Coronary artery (tissue), 2 donors: ENCODE measurements around the gene CRYBA4.

Source experiments
- DNase-seq: peaks from one replicate; pipeline ENCODE4 v3.0.0-alpha.2; 2017; ENCODE audit warnings: low spot score
- H3K27ac ChIP-seq, 2 donors: fragments of 200-600 bp; sonication (generic); one replicate each; pipeline ENCODE4 v1.5.1; 2016 to 2019
- H3K4me3 ChIP-seq: fragments of 200-600 bp; sonication (generic); 2 replicates; pipeline ENCODE4 v1.5.1; 2016; ENCODE audit warnings: mild to moderate bottlenecking, moderate library complexity
- TF ChIP-seq, protein P1 (sequence below): fragments of 200-600 bp; sonication (generic); IDR thresholded peaks from one replicate; pipeline ENCODE4 v1.5.1; 2019; ENCODE audit warnings: antibody characterized with exemption

The CRYBA4 gene

GRCh38 chr22:26623984-26624383, 2.2 kb downstream of the CRYBA4 start:
- H3K27ac ChIP-seq: no peak overlapping the region
- no peak for DNase-seq
- TF ChIP-seq, protein P1, sequence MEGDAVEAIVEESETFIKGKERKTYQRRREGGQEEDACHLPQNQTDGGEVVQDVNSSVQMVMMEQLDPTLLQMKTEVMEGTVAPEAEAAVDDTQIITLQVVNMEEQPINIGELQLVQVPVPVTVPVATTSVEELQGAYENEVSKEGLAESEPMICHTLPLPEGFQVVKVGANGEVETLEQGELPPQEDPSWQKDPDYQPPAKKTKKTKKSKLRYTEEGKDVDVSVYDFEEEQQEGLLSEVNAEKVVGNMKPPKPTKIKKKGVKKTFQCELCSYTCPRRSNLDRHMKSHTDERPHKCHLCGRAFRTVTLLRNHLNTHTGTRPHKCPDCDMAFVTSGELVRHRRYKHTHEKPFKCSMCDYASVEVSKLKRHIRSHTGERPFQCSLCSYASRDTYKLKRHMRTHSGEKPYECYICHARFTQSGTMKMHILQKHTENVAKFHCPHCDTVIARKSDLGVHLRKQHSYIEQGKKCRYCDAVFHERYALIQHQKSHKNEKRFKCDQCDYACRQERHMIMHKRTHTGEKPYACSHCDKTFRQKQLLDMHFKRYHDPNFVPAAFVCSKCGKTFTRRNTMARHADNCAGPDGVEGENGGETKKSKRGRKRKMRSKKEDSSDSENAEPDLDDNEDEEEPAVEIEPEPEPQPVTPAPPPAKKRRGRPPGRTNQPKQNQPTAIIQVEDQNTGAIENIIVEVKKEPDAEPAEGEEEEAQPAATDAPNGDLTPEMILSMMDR: no peak
- no peak overlapping the region for H3K4me3 ChIP-seq

- TF ChIP-seq, protein P1: no peak
- Histone ChIP-seq H3K27ac (no peak overlapping the region), H3K4me3 (no peak overlapping the region)
- DNase-seq: no peak
These were observed 3.0 kb downstream of the CRYBA4 start for GRCh38 chr22:26624803-26625202.

- DNase-seq: no peak
These were observed 8.4 kb downstream of the CRYBA4 start for GRCh38 chr22:26629988-26630761.

GRCh38 chr22:26631282-26631681, 9.5 kb downstream of the CRYBA4 start:
- no peak overlapping the region for H3K27ac ChIP-seq
- TF ChIP-seq, protein P1: no peak

More at GRCh38 chr22:26629988-26630761, 8.4 kb downstream of the CRYBA4 start:
- no peak overlapping the region for H3K4me3 ChIP-seq
- no peak overlapping the region for H3K27ac ChIP-seq
- TF ChIP-seq, protein P1: no peak

GRCh38 chr22:26632422-26633155, 10.8 kb downstream of the CRYBA4 start:
- no peak overlapping the region for H3K4me3 ChIP-seq
- TF ChIP-seq, protein P1: no peak
- DNase-seq: no peak
- peak overlapping the region in 1 of 2 donors; percentile 17 for H3K27ac ChIP-seq

More at GRCh38 chr22:26631282-26631681, 9.5 kb downstream of the CRYBA4 start:
- no peak for DNase-seq
- H3K4me3 ChIP-seq: no peak overlapping the region

DNA sequence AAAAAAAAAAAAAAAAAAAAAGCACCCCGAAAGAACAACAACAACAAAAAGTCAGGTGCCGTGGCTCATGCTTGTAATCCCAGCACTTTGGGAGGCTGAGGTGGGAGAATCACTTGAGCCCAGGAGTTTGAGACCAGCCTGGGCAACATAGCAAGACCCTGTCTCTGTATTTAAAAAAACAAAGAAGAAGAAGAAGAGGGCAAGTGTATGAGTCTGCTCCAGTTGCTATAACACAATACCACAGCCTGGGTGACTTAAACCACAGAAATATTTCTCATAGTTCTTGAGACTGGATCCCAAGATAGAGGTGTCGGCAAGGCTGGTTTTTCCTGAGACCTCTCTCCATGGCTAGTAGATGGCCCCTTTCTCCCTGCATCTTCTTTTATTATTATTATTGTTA, 12.4 kb downstream of the CRYBA4 start:
- no peak for DNase-seq
- H3K27ac ChIP-seq: no peak overlapping the region
- no peak overlapping the region for H3K4me3 ChIP-seq
- TF ChIP-seq, protein P1: no peak

DNA sequence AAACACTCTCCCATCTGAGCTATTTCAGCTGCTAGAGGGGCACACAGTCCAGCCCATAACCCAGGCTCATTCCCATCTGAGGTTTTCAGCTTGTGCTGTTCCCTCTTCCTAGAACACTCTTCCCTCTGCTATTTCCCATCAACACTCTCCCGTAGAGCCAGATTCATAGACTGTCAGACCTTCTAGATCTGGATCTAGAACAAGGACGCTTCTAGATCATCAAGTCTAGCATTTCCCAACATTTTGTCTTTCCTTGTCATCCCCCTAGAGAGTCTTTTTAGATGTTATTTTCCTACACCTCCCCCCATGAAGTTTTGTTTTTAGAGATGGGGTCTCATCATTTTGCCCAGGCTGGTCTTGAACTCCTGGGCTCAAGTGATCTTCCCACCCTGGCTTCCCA, 13.4 kb downstream of the CRYBA4 start:
- TF ChIP-seq, protein P1: no peak
- DNase-seq: no peak
- Histone ChIP-seq H3K27ac (no peak overlapping the region), H3K4me3 (no peak overlapping the region)
